ENCODE measurements around the gene ZNF469. TPM values are rescaled to one million over a fixed set of nuclear protein-coding genes. Genes with fewer than 3 reads are reported as not detected.

Gene ZNF469
- polyA plus RNA-seq, 1 donor from 2014 or later = not detected

GRCh38 chr16:88373927-88374492 is 8.7 kb upstream of the ZNF469 start:
- Histone ChIP-seq H3K4me2 (ENCODE audit: low read length) (no peak overlapping the region), H3K36me3 (ENCODE audit: insufficient read depth, low read length) (no peaks in the 10 kb centered on the region), H3K79me2 (replicated peaks; ENCODE audit: insufficient read depth, low read length) (no peaks in the 10 kb centered on the region), H3K9me3 (ENCODE audit: low read length) (no peaks in the 10 kb centered on the region), H3K9me2 (ENCODE audit: insufficient read depth, low read length) (no peaks in the 10 kb centered on the region), H2AFZ (ENCODE audit: low read depth, low read length) (no peak overlapping the region), H3F3A (ENCODE audit: insufficient read depth, low read length, poor library complexity, severe bottlenecking) (no peaks in the 10 kb centered on the region), H3K9ac (ENCODE audit: low read length) (no peak overlapping the region), H3K4me3 (ENCODE audit: low read length) (no peak overlapping the region), H4K20me1 (ENCODE audit: insufficient read depth) (no peaks in the 10 kb centered on the region), H3K27me3 (ENCODE audit: insufficient read depth, low read depth, low read length) (no peaks in the 10 kb centered on the region), H3K27ac (ENCODE audit: low read length) (no peak overlapping the region)
- TF ChIP-seq RAD21 (conservative IDR thresholded peaks at IDR 0.05) = no peak
- TF ChIP-seq POLR2AphosphoS5 (IDR thresholded peaks at IDR 0.05) = no peak
- TF ChIP-seq EP300 (conservative IDR thresholded peaks at IDR 0.05; ENCODE audit: poor library complexity, severe bottlenecking) = no peak
- TF ChIP-seq EZH2 (IDR thresholded peaks at IDR 0.05; ENCODE audit: borderline replicate concordance, insufficient read depth, low read length, poor library complexity, severe bottlenecking) = no peak
- TF ChIP-seq REST (IDR thresholded peaks at IDR 0.05; ENCODE audit: borderline replicate concordance) = no peak

DNA sequence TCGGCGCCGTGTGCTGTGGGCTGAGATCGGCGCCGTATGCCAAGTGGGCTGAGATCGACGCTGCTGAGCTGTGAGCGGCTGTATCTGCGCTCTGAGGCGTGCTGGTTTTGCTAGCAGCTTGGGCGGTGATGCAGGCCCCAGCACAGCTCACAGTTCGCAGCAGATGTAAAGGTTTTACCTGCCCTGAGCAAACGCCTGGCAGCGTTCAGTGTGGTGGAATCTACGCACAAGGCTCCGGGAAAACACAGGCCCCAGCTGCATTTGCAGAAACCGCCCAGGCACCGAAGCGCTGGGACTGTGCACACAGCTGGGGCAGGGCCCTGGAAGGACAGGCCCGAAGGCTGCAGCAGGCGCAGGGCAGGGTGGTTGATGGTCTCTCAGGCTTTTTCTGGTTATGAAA is 8.0 kb upstream of the ZNF469 start:
- Histone ChIP-seq H3K9me3 (ENCODE audit: low read length) (no peaks in the 10 kb centered on the region), H3K27ac (ENCODE audit: low read length) (no peak overlapping the region), H3K9me2 (ENCODE audit: insufficient read depth, low read length) (no peaks in the 10 kb centered on the region)

More for the DNA sequence above, 8.0 kb upstream of the ZNF469 start:
- no peaks in the 10 kb centered on the region for H3K79me2 ChIP-seq (replicated peaks; ENCODE audit: insufficient read depth, low read length)
- no peak overlapping the region for H2AFZ ChIP-seq (ENCODE audit: low read depth, low read length)
- H3K36me3 ChIP-seq (ENCODE audit: insufficient read depth, low read length) = no peaks in the 10 kb centered on the region
- no peak overlapping the region for H3K4me2 ChIP-seq (ENCODE audit: low read length)
- TF ChIP-seq POLR2AphosphoS5 (IDR thresholded peaks at IDR 0.05) (no peak), REST (IDR thresholded peaks at IDR 0.05; ENCODE audit: borderline replicate concordance) (no peak), TAF1 (IDR thresholded peaks at IDR 0.05; ENCODE audit: low read depth) (no peak), SMC3 (conservative IDR thresholded peaks at IDR 0.05; ENCODE audit: poor library complexity) (no peak), EZH2 (IDR thresholded peaks at IDR 0.05; ENCODE audit: borderline replicate concordance, insufficient read depth, low read length, poor library complexity, severe bottlenecking) (no peak), MXI1 (conservative IDR thresholded peaks at IDR 0.05; ENCODE audit: poor library complexity, severe bottlenecking) (no peak)
- H3F3A ChIP-seq (ENCODE audit: insufficient read depth, low read length, poor library complexity, severe bottlenecking) = no peaks in the 10 kb centered on the region
- H3K4me3 ChIP-seq (ENCODE audit: low read length) = no peak overlapping the region
- no peak overlapping the region for H3K9ac ChIP-seq (ENCODE audit: low read length)
- H3K27me3 ChIP-seq (ENCODE audit: insufficient read depth, low read depth, low read length) = no peaks in the 10 kb centered on the region
- no peaks in the 10 kb centered on the region for H4K20me1 ChIP-seq (ENCODE audit: insufficient read depth)

All from neural cell (in vitro differentiated cells).